Coronary artery (tissue), 2 donors: Measurements from ENCODE around the gene LMTK3.

Source experiments
- DNase-seq: peaks from one replicate; pipeline ENCODE4 v3.0.0-alpha.2; 2017; ENCODE audit warnings: low spot score
- H3K27ac ChIP-seq, 2 donors: fragments of 200-600 bp; sonication (generic); one replicate each; pipeline ENCODE4 v1.5.1; 2016 to 2019
- H3K4me3 ChIP-seq: fragments of 200-600 bp; sonication (generic); 2 replicates; pipeline ENCODE4 v1.5.1; 2016; ENCODE audit warnings: mild to moderate bottlenecking, moderate library complexity
- TF ChIP-seq, protein P1 (sequence below): fragments of 200-600 bp; sonication (generic); IDR thresholded peaks from one replicate; pipeline ENCODE4 v1.5.1; 2019; ENCODE audit warnings: antibody characterized with exemption

Gene LMTK3

GRCh38 chr19:48473161-48473966 is 38.3 kb downstream of the LMTK3 start:
- TF ChIP-seq, protein P1, sequence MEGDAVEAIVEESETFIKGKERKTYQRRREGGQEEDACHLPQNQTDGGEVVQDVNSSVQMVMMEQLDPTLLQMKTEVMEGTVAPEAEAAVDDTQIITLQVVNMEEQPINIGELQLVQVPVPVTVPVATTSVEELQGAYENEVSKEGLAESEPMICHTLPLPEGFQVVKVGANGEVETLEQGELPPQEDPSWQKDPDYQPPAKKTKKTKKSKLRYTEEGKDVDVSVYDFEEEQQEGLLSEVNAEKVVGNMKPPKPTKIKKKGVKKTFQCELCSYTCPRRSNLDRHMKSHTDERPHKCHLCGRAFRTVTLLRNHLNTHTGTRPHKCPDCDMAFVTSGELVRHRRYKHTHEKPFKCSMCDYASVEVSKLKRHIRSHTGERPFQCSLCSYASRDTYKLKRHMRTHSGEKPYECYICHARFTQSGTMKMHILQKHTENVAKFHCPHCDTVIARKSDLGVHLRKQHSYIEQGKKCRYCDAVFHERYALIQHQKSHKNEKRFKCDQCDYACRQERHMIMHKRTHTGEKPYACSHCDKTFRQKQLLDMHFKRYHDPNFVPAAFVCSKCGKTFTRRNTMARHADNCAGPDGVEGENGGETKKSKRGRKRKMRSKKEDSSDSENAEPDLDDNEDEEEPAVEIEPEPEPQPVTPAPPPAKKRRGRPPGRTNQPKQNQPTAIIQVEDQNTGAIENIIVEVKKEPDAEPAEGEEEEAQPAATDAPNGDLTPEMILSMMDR, result no peak
- Histone ChIP-seq H3K4me3 (no peak overlapping the region), H3K27ac (no peak overlapping the region)
- DNase-seq, result no peak

GRCh38 chr19:48471836-48472235 is 39.8 kb downstream of the LMTK3 start:
- no peak for DNase-seq
- Histone ChIP-seq H3K27ac (no peak overlapping the region), H3K4me3 (no peak overlapping the region)
- TF ChIP-seq, protein P1, result no peak

GRCh38 chr19:48470856-48471255 is 40.8 kb downstream of the LMTK3 start:
- H3K4me3 ChIP-seq, result peak overlapping the region; percentile 80
- TF ChIP-seq, protein P1, result no peak
- H3K27ac ChIP-seq, result no peak overlapping the region
- no peak for DNase-seq

- TF ChIP-seq, protein P1, result no peak
- peak overlapping the region; percentile 80 for H3K4me3 ChIP-seq
- H3K27ac ChIP-seq, result peak overlapping the region; percentile 86 to 94
- DNase-seq, result no peak
These were observed 41.5 kb downstream of the LMTK3 start for GRCh38 chr19:48469934-48470680.

- peak; percentile 91 for DNase-seq
- Histone ChIP-seq H3K4me3 (peak within 1 kb of the TSS; percentile 80), H3K27ac (peak within 1 kb of the TSS; percentile 86 to 94)
- TF ChIP-seq, protein P1, result no peak
These were observed 42.2 kb downstream of the LMTK3 start, which contains the start of gene CYTH2 for GRCh38 chr19:48469289-48469881. Gene CYTH2 (plus strand): TSS chr19:48469369. CDS start chr19:48469508, 139 bp downstream.

DNA sequence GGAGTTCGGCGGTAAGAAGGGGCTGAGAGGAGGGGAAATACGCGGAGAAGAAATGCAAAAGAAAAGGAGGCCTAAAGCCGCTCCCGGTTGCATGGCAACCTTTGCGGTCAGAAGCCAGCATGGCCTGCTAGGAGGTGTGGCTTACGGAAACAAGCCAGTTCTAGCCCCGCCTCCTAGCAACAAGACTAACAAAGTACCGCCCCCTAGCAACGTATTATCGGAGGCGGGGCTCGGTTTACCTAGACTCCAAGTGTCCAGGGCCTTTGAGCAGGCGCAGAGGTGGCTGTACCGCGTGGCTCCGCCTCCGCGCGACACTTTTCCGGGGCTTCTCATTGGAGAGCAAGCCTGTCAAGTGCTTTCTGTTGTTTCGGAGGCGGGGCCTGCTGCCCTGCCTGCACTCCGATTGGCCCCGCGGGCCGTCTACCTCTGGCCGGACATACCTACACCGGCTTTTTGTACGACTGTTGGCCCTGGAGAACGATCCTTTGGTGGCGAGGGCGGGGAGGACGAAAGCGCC is 42.8 kb downstream of the LMTK3 start:
- peak; percentile 100 for DNase-seq
- Histone ChIP-seq H3K4me3 (peak overlapping the region; percentile 80), H3K27ac (peak overlapping the region; percentile 86 to 94)
- TF ChIP-seq, protein P1, result no peak
